ENCODE measurements around the gene CD247.

Gene CD247

GRCh38 chr1:167496797-167497619 lies 21.3 kb downstream of the CD247 start:
- no peak overlapping the region for H3K4me3 ChIP-seq (ENCODE audit: low read depth, low read length)
- no peak for TF ChIP-seq CTCF (IDR thresholded peaks at IDR 0.05; ENCODE audit: borderline replicate concordance, insufficient read depth, low read depth, low read length)

- H3K4me3 ChIP-seq (ENCODE audit: low read depth, low read length): no peak overlapping the region
- no peak for TF ChIP-seq CTCF (IDR thresholded peaks at IDR 0.05; ENCODE audit: borderline replicate concordance, insufficient read depth, low read depth, low read length)
Observed at GRCh38 chr1:167493372-167493771, 25.0 kb downstream of the CD247 start.

GRCh38 chr1:167492481-167492910 lies 25.8 kb downstream of the CD247 start:
- no peak for TF ChIP-seq CTCF (IDR thresholded peaks at IDR 0.05; ENCODE audit: borderline replicate concordance, insufficient read depth, low read depth, low read length)
- H3K4me3 ChIP-seq (ENCODE audit: low read depth, low read length): no peak overlapping the region

- H3K4me3 ChIP-seq (ENCODE audit: low read depth, low read length): no peak overlapping the region
- TF ChIP-seq CTCF (IDR thresholded peaks at IDR 0.05; ENCODE audit: borderline replicate concordance, insufficient read depth, low read depth, low read length): no peak
Observed at GRCh38 chr1:167491586-167492461, 26.5 kb downstream of the CD247 start.

- no peak for TF ChIP-seq CTCF (IDR thresholded peaks at IDR 0.05; ENCODE audit: borderline replicate concordance, insufficient read depth, low read depth, low read length)
- no peak overlapping the region for H3K4me3 ChIP-seq (ENCODE audit: low read depth, low read length)
Observed at GRCh38 chr1:167490765-167491164, 27.6 kb downstream of the CD247 start.

GRCh38 chr1:167489571-167490340 lies 28.6 kb downstream of the CD247 start:
- no peak for TF ChIP-seq CTCF (IDR thresholded peaks at IDR 0.05; ENCODE audit: borderline replicate concordance, insufficient read depth, low read depth, low read length)
- H3K4me3 ChIP-seq (ENCODE audit: low read depth, low read length): no peak overlapping the region

All from GM12875 (cell line).